Stimulated activated CD4-positive, alpha-beta T cell treated with anti-CD3 and anti-CD28 coated beads, TNF-alpha, amount 100 ng/mL, for 4 hours (primary cell): ENCODE data around the gene CDKN2AIPNL.

Experiments used
- DNase-seq, 3 experiments: peaks; one replicate each; pipeline ENCODE4 v3.0.0-alpha.2; 2020; ENCODE audit warnings: low read depth in 3 of 3

CDKN2AIPNL gene

GRCh38 chr5:134411546-134412266 is at the start of gene CDKN2AIPNL:
TSS of gene CDKN2AIPNL (minus strand) at chr5:134411881. CDS start at chr5:134411854, 27 bp downstream.
- DNase-seq, result peak; percentile 78 to 83 (median 80)

- DNase-seq, result no peak
These were observed 48.9 kb upstream of the CDKN2AIPNL start for GRCh38 chr5:134460551-134460950.

- no peak for DNase-seq
These were observed 47.8 kb upstream of the CDKN2AIPNL start for GRCh38 chr5:134459491-134459890.

- no peak for DNase-seq
These were observed 47.3 kb upstream of the CDKN2AIPNL start for GRCh38 chr5:134459010-134459403.

- no peak for DNase-seq
These were observed 46.7 kb upstream of the CDKN2AIPNL start for GRCh38 chr5:134458234-134459009.

GRCh38 chr5:134457801-134458200 is 46.1 kb upstream of the CDKN2AIPNL start:
- no peak for DNase-seq

GRCh38 chr5:134456825-134457224 is 45.1 kb upstream of the CDKN2AIPNL start:
- DNase-seq, result no peak

GRCh38 chr5:134455466-134455865 is 43.8 kb upstream of the CDKN2AIPNL start:
- DNase-seq, result no peak

GRCh38 chr5:134453016-134453415 is 41.3 kb upstream of the CDKN2AIPNL start:
- DNase-seq, result no peak

GRCh38 chr5:134451936-134452505 is 40.3 kb upstream of the CDKN2AIPNL start:
- DNase-seq, result no peak

GRCh38 chr5:134451225-134451935 is 39.7 kb upstream of the CDKN2AIPNL start:
- no peak for DNase-seq

- DNase-seq, result no peak
These were observed 38.7 kb upstream of the CDKN2AIPNL start for GRCh38 chr5:134450374-134450773.

GRCh38 chr5:134449167-134449566 is 37.5 kb upstream of the CDKN2AIPNL start:
- no peak for DNase-seq

GRCh38 chr5:134447815-134448520 is 36.3 kb upstream of the CDKN2AIPNL start:
- DNase-seq, result no peak

- DNase-seq, result no peak
These were observed 35.3 kb upstream of the CDKN2AIPNL start for GRCh38 chr5:134446938-134447337.

GRCh38 chr5:134445856-134446818 is 34.5 kb upstream of the CDKN2AIPNL start:
- DNase-seq, result no peak

GRCh38 chr5:134444941-134445471 is 33.3 kb upstream of the CDKN2AIPNL start:
- no peak for DNase-seq

- DNase-seq, result no peak
These were observed 28.6 kb upstream of the CDKN2AIPNL start for GRCh38 chr5:134440201-134440755.

GRCh38 chr5:134439210-134439654 is 27.6 kb upstream of the CDKN2AIPNL start:
- no peak for DNase-seq

GRCh38 chr5:134438721-134439123 is 27.0 kb upstream of the CDKN2AIPNL start:
- no peak for DNase-seq
